HepG2 (cell line): Measurements from ENCODE around the gene CTSO. TPM values are rescaled to one million over a fixed set of nuclear protein-coding genes. Genes with fewer than 3 reads are reported as not detected.

Source experiments
- ATAC-seq: fragments of 200-7000 bp; cut with Tn5 transposase; 3 replicates; pipeline ENCODE4 v1.9.1; 2020; ENCODE audit warnings: mild to moderate bottlenecking, moderate library complexity
- BruUV-seq: library from RNA; stranded (reverse); fragments of 400-500 nt; replicated peaks from 2 replicates; lab custom pipeline; 2021; lab: Mats Ljungman, UMichigan
- CTCF ChIA-PET: fragments of 300-600 bp; formaldehyde crosslinking; extraction: SDS; loops from one replicate; lab custom pipeline; 2021; ENCODE audit warnings: low total read pairs, inconsistent platforms, low intra/inter-chr PET ratio; lab: Yijun Ruan, JAX
- POLR2A ChIA-PET: fragments of 350-600 bp; sonication (Branson Sonifier 250); formaldehyde crosslinking; loops from one replicate; lab custom pipeline; 2020; ENCODE audit warnings: antibody characterized with exemption, inconsistent platforms; lab: Yijun Ruan, JAX
- DNase-seq: peaks from one replicate; pipeline ENCODE4 v3.0.0-alpha.2; 2015; ENCODE audit warnings: low spot score
- FAIRE-seq: peaks from 3 replicates; lab custom pipeline; 2011; peaks lifted over from hg19 to GRCh38; lab: Jason Lieb, UNC
- H2AFZ ChIP-seq: one replicate; pipeline ENCODE4 v1.6.1; 2011; ENCODE audit warnings: low read length, inconsistent platforms
- H3K27ac ChIP-seq: fragments of 300-600 bp; 3 replicates; pipeline ENCODE4 v1.8.0; 2011; ENCODE audit warnings: mixed run types, mild to moderate bottlenecking, mixed read lengths, low read length, inconsistent platforms; ENCODE audit not compliant: insufficient read depth; ENCODE audit errors: extremely low read length
- H3K27me3 ChIP-seq, 2 experiments: fragments of 200-600 bp in 1 of 2; 2 replicates in 1 of 2; 3 replicates in 1 of 2; pipeline versions ENCODE4 v1.6.0 to v1.8.0; 2011; ENCODE audit warnings: low read length in 2 of 2, mild to moderate bottlenecking in 2 of 2, moderate library complexity in 2 of 2, inconsistent platforms in 1 of 2; ENCODE audit not compliant: insufficient read depth in 2 of 2, control insufficient read depth in 1 of 2
- H3K36me3 ChIP-seq, 2 experiments: fragments of 200-600 bp in 1 of 2; replicated peaks in 1 of 2; 2 replicates in 1 of 2; 3 replicates in 1 of 2; pipeline versions ENCODE4 v1.5.1 to v1.8.0; 2011; ENCODE audit warnings: low read length in 2 of 2, inconsistent platforms in 1 of 2; ENCODE audit not compliant: insufficient read depth in 2 of 2, control insufficient read depth in 1 of 2
- H3K4me1 ChIP-seq: 2 replicates; pipeline ENCODE4 v1.5.1; 2012; ENCODE audit warnings: low read length, inconsistent platforms; ENCODE audit not compliant: insufficient read depth
- H3K4me2 ChIP-seq: 2 replicates; pipeline ENCODE4 v1.6.0; 2011; ENCODE audit warnings: low read depth, low read length, inconsistent platforms
- H3K4me3 ChIP-seq, 3 experiments: fragments of 200-600 bp in 1 of 3; sonication (generic), shearing (Covaris generic) in 1 of 3; replicated peaks in 1 of 3; 2 replicates each; pipeline ENCODE4 v1.5.1; 2011 to 2016; ENCODE audit warnings: low read length in 3 of 3, inconsistent platforms in 2 of 3, low read depth in 2 of 3, mild to moderate bottlenecking in 2 of 3, control low read depth in 1 of 3, mixed read lengths in 1 of 3; ENCODE audit not compliant: insufficient read depth in 1 of 3
- H3K79me2 ChIP-seq: one replicate; pipeline ENCODE4 v1.6.1; 2011; ENCODE audit warnings: low read length, inconsistent platforms; ENCODE audit not compliant: insufficient read depth
- H3K9ac ChIP-seq: 2 replicates; pipeline ENCODE4 v1.6.0; 2011; ENCODE audit warnings: mild to moderate bottlenecking, low read depth, low read length, inconsistent platforms; ENCODE audit not compliant: insufficient read depth
- H3K9me3 ChIP-seq: 2 replicates; pipeline ENCODE4 v1.5.1; 2012; ENCODE audit warnings: mild to moderate bottlenecking, low read length
- H4K20me1 ChIP-seq: 2 replicates; pipeline ENCODE4 v1.6.0; 2011; ENCODE audit warnings: inconsistent platforms, mild to moderate bottlenecking, low read length, moderate library complexity; ENCODE audit not compliant: insufficient read depth
- BHLHE40 ChIP-seq: IDR thresholded peaks from 2 replicates; pipeline ENCODE4 v1.6.1; 2011; ENCODE audit warnings: low read length, improper control_type of control experiment
- CENPX ChIP-seq: sonication (generic); formaldehyde crosslinking; IDR thresholded peaks from 2 replicates; pipeline ENCODE4 v1.9.0; 2021; ENCODE audit warnings: mild to moderate bottlenecking, missing genetic modification reagents, moderate library complexity
- FOSL2 ChIP-seq: sonication (generic); formaldehyde crosslinking; IDR thresholded peaks from 2 replicates; pipeline ENCODE4 v1.4.0; 2020; ENCODE audit warnings: missing genetic modification reagents
- FOXK1 ChIP-seq: sonication (generic); formaldehyde crosslinking; IDR thresholded peaks from 2 replicates; pipeline ENCODE4 v1.4.0; 2020; ENCODE audit warnings: low read depth, missing genetic modification reagents, borderline replicate concordance
- GABPA ChIP-seq, 2 experiments: IDR thresholded peaks; 2 replicates each; pipeline ENCODE4 v1.6.1; 2011 to 2016; ENCODE audit warnings: low read depth in 2 of 2, low read length in 1 of 2, missing biosample characterization in 1 of 2, missing genetic modification characterization in 1 of 2
- GATA4 ChIP-seq: sonication (generic); IDR thresholded peaks from 2 replicates; pipeline ENCODE4 v1.6.1; 2016; ENCODE audit warnings: antibody characterized with exemption, low read depth, borderline replicate concordance
- GTF2F1 ChIP-seq: fragments of 150-350 bp; IDR thresholded peaks from 2 replicates; pipeline ENCODE4 v1.6.1; 2014; ENCODE audit warnings: low read length
- KDM6A ChIP-seq: IDR thresholded peaks from 2 replicates; pipeline ENCODE4 v1.6.1; 2016; ENCODE audit warnings: low read depth
- PHF5A ChIP-seq: IDR thresholded peaks from one replicate; pipeline ENCODE4 v1.6.1; 2018; ENCODE audit warnings: low read depth, missing genetic modification reagents; ENCODE audit not compliant: unreplicated experiment
- PTBP1 ChIP-seq: fragments of 200-400 bp; formaldehyde crosslinking; IDR thresholded peaks from 2 replicates; pipeline ENCODE4 v1.6.1; 2018; ENCODE audit warnings: low read length, low read depth; ENCODE audit not compliant: poor library complexity, severe bottlenecking
- RBM22 ChIP-seq: fragments of 200-400 bp; formaldehyde crosslinking; optimal IDR thresholded peaks from 2 replicates; pipeline ENCODE3; 2017; ENCODE audit warnings: mild to moderate bottlenecking, low read length, moderate library complexity
- XRCC5 ChIP-seq: fragments of 200-400 bp; formaldehyde crosslinking; optimal IDR thresholded peaks from 2 replicates; pipeline ENCODE3; 2017; ENCODE audit warnings: mild to moderate bottlenecking, low read length
- ZNF10 ChIP-seq: sonication (generic); formaldehyde crosslinking; IDR thresholded peaks from 2 replicates; pipeline ENCODE4 v1.4.0; 2020; ENCODE audit warnings: mild to moderate bottlenecking, low read depth, missing genetic modification reagents, borderline replicate concordance
- ZNF101 ChIP-seq: sonication (generic); formaldehyde crosslinking; IDR thresholded peaks from 2 replicates; pipeline ENCODE4 v1.4.0; 2020; ENCODE audit warnings: mild to moderate bottlenecking, low read depth, missing genetic modification reagents, borderline replicate concordance
- ZNF121 ChIP-seq: sonication (generic); formaldehyde crosslinking; IDR thresholded peaks from 2 replicates; pipeline ENCODE4 v1.5.0; 2020; ENCODE audit warnings: mild to moderate bottlenecking, missing genetic modification reagents
- ZNF34 ChIP-seq: sonication (generic); formaldehyde crosslinking; IDR thresholded peaks from 2 replicates; pipeline ENCODE4 v1.4.0; 2020; ENCODE audit warnings: mild to moderate bottlenecking, missing genetic modification reagents, borderline replicate concordance
- ZNF460 ChIP-seq: sonication (generic); formaldehyde crosslinking; IDR thresholded peaks from 2 replicates; pipeline ENCODE4 v1.5.1; 2020; ENCODE audit warnings: missing genetic modification reagents, mild to moderate bottlenecking, borderline replicate concordance
- ZNF619 ChIP-seq: sonication (generic); formaldehyde crosslinking; IDR thresholded peaks from 2 replicates; pipeline ENCODE4 v1.4.0; 2020; ENCODE audit warnings: mild to moderate bottlenecking, missing genetic modification reagents
- ZNF761 ChIP-seq: sonication (generic); formaldehyde crosslinking; conservative IDR thresholded peaks from 2 replicates; pipeline ENCODE4 v1.4.0; 2020; ENCODE audit warnings: mild to moderate bottlenecking, missing genetic modification reagents
- ZNF792 ChIP-seq: IDR thresholded peaks from 2 replicates; pipeline ENCODE4 v1.6.1; 2016
- ZNF816 ChIP-seq: sonication (generic); formaldehyde crosslinking; IDR thresholded peaks from 2 replicates; pipeline ENCODE4 v1.8.0; 2022; ENCODE audit warnings: missing genetic modification reagents, mild to moderate bottlenecking, borderline replicate concordance
- ZSCAN25 ChIP-seq: sonication (generic); formaldehyde crosslinking; IDR thresholded peaks from 2 replicates; pipeline ENCODE4 v1.8.0; 2022; ENCODE audit warnings: mild to moderate bottlenecking, missing genetic modification reagents
- WGBS: methylation state at CpG from one replicate; pipeline ENCODE4 v1.1.6; 2017; ENCODE audit warnings: low lambda C conversion rate; 5-methylcytosine and 5-hydroxymethylcytosine counted together
- in situ Hi-C: cut with HindIII; loops from 2 replicates; pipeline ENCODE4 v1.10.0; 2017; ENCODE audit warnings: low pct_unique_long_range_greater_than_20kb; ENCODE audit not compliant: extremely low pct_ligation_motif_present
- intact Hi-C: fragments of 100-400 bp; cut with micrococcal nuclease; formaldehyde crosslinking; loops from one replicate; pipeline ENCODE4 v1.10.0; 2022; ENCODE audit not compliant: unreplicated experiment
- polyA plus RNA-seq, 8 experiments: library from polyadenylated mRNA; depleted of rRNA in 3 of 8; stranded (reverse) in 7 of 8; unstranded in 1 of 8; fragments of >200 nt; fragmentation: Illumina TruSeq in 4 of 8; extraction: Trizol in 4 of 8; gene quantifications; 2 replicates each; pipeline versions ENCODE4 v1.2.1 to v1.2.3, GENCODE V29; 2011 to 2016; ENCODE audit warnings: low read depth in 4 of 8, missing spikeins in 1 of 8, mixed read lengths in 1 of 8; ENCODE audit not compliant: insufficient read depth in 1 of 8
- total RNA-seq, 5 experiments: library from RNA; depleted of rRNA; stranded (reverse); fragments of >200 nt; fragmentation: Illumina TruSeq; extraction: Trizol; gene quantifications; 2 replicates each; pipeline ENCODE4 v1.2.3, GENCODE V29; 2016; ENCODE audit warnings: low read depth in 1 of 5
- TF ChIP-seq, protein P1 (sequence below): IDR thresholded peaks from 2 replicates; pipeline ENCODE4 v1.6.1; 2018; ENCODE audit warnings: missing genetic modification reagents
- TF ChIP-seq, protein P2 (sequence below): sonication (generic); formaldehyde crosslinking; IDR thresholded peaks from 2 replicates; pipeline ENCODE4 v1.4.0; 2020; ENCODE audit warnings: mild to moderate bottlenecking, low read depth, missing genetic modification reagents

CTSO gene
- total and polyA plus RNA-seq, 2 of the 13 experiments (the other 11 are each of a cell fraction or from before 2014, with no cell fraction given), result 0.07 to 0.17 TPM

DNA sequence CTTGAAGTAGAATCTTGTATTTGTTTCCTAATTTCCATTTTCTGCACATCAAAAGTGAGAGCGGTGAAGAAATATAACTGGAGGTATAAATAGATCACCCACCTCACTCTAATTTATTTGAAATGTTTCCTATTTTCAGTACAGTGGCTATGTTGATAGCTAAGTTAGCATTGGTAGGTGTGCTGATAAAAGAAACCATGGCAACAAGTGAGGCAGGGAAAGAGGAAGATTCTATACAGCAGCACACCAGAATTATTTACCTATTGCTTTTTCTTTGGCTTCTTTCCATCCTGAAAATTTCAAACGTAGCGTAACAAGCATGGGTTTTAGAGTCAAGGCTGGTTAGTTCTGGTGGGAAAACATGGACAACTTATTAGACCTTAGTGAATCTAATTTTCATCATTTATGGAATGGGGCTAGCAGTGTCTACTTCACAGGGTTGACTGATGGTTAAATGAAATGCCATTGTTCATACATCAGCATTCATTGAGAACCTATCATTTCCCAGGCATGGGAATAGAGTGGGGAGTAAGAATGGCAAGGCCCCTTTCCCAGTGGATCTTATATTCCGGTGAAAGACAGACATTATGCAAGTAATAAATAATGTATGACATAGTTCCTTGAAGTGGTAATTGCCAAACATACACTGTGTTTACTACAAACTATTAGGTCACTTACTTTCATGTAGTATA is 30.6 kb upstream of the CTSO start (continued):
- TF ChIP-seq CENPX (CRISPR knock-in tag) (no peak), ZSCAN25 (CRISPR knock-in tag) (no peak), KDM6A (CRISPR knock-in tag) (no peak), GTF2F1 (no peak), ZNF101 (CRISPR knock-in tag) (no peak), FOSL2 (CRISPR knock-in tag) (no peak), ZNF761 (CRISPR knock-in tag) (no peak)

DNA sequence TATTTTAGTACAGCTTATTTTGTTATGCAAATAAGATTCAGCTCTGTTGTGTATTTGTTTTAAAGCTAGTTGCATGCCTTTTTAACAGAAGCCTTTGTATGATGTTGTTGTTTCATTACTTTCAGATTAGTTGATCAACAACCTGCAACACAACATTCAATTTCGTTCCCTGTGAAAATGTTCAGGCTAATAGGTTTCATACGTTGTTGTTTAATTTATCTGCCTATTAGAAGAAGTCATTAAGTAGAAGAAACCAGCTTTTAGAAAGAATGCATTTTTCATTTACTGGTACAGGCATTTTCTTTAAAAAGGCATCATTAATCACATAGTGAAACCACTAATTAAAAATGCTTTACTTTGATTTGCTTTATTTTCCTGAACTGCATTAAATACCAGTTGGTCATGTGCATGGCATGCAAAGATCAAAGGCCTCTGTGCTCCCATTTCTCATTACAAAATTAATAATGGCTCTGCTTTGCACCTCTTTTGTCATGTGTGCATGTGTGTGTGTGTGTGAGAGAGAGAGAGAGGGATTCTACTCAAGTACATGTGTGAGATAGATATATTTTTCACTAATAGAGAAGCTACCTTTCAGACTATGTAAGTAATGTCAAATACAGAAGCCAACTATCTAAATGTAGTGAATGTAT is 29.2 kb upstream of the CTSO start:
- no peak for ATAC-seq
- no peaks in the 10 kb centered on the region for H3K27me3 ChIP-seq
- no peak for DNase-seq
- ChIA-PET CTCF (no interaction called here), POLR2A (no interaction called here)
- intact Hi-C loops (no loop called here), in situ Hi-C loops (no loop called here)
- no peaks in the 10 kb centered on the region for H3K79me2 ChIP-seq
- no peaks in the 10 kb centered on the region for H3K4me1 ChIP-seq
- no peaks in the 10 kb centered on the region for H4K20me1 ChIP-seq
- no peak for FAIRE-seq
- H3K9ac ChIP-seq, result no peak overlapping the region
- no peak overlapping the region for H3K27ac ChIP-seq
- H3K9me3 ChIP-seq, result no peaks in the 10 kb centered on the region
- H3K36me3 ChIP-seq, result no peaks in the 10 kb centered on the region
- H2AFZ ChIP-seq, result no peak overlapping the region
- WGBS, result 2% methylated on average over 2 of the region's 2 CpGs
- H3K4me2 ChIP-seq, result no peak overlapping the region
- no TSS peak for BruUV-seq
- no peak overlapping the region for H3K4me3 ChIP-seq
- TF ChIP-seq ZNF34 (CRISPR knock-in tag) (no peak), RBM22 (no peak), ZNF460 (no peak), FOXK1 (no peak), ZNF792 (CRISPR knock-in tag) (no peak), ZNF816 (CRISPR knock-in tag) (no peak), PHF5A (CRISPR knock-in tag) (no peak), GATA4 (no peak), ZNF619 (CRISPR knock-in tag) (no peak), PTBP1 (no peak), XRCC5 (no peak), BHLHE40 (no peak), GABPA (IDR thresholded peaks at IDR 0.05; ENCODE audit: low read depth, low read length) (no peak), GABPA (CRISPR knock-in tag; IDR thresholded peaks at IDR 0.05; ENCODE audit: low read depth) (no peak), ZNF121 (CRISPR knock-in tag) (no peak), ZNF10 (CRISPR knock-in tag) (no peak)
- TF ChIP-seq, protein P1, sequence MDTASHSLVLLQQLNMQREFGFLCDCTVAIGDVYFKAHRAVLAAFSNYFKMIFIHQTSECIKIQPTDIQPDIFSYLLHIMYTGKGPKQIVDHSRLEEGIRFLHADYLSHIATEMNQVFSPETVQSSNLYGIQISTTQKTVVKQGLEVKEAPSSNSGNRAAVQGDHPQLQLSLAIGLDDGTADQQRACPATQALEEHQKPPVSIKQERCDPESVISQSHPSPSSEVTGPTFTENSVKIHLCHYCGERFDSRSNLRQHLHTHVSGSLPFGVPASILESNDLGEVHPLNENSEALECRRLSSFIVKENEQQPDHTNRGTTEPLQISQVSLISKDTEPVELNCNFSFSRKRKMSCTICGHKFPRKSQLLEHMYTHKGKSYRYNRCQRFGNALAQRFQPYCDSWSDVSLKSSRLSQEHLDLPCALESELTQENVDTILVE (CRISPR knock-in tag), result no peak
- TF ChIP-seq, protein P2, sequence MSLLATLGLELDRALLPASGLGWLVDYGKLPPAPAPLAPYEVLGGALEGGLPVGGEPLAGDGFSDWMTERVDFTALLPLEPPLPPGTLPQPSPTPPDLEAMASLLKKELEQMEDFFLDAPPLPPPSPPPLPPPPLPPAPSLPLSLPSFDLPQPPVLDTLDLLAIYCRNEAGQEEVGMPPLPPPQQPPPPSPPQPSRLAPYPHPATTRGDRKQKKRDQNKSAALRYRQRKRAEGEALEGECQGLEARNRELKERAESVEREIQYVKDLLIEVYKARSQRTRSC (CRISPR knock-in tag), result no peak
